Sigmoid colon (tissue), 4 donors: ENCODE measurements around the gene SPPL3.

Experiments
- POLR2A ChIP-seq, 2 donors: fragments of 450-650 bp; IDR thresholded peaks; one replicate each; pipeline ENCODE4 v1.6.1; 2016; ENCODE audit warnings: antibody characterized with exemption in 2 of 2, mild to moderate bottlenecking in 2 of 2, moderate library complexity in 2 of 2
- POLR2AphosphoS5 ChIP-seq, 4 donors: sonication (generic); formaldehyde crosslinking; IDR thresholded peaks; one replicate each; pipeline ENCODE4 v1.6.1; 2017; ENCODE audit warnings: antibody characterized with exemption in 4 of 4
- TF ChIP-seq, protein P1 (sequence below), 4 experiments: fragments of 450-650 bp in 3 of 4; fragments of 200-600 bp in 1 of 4; IDR thresholded peaks; one replicate each; pipeline ENCODE4 v1.5.1; 2016 to 2019; ENCODE audit warnings: antibody characterized with exemption in 4 of 4, mild to moderate bottlenecking in 3 of 4, moderate library complexity in 2 of 4

DNA sequence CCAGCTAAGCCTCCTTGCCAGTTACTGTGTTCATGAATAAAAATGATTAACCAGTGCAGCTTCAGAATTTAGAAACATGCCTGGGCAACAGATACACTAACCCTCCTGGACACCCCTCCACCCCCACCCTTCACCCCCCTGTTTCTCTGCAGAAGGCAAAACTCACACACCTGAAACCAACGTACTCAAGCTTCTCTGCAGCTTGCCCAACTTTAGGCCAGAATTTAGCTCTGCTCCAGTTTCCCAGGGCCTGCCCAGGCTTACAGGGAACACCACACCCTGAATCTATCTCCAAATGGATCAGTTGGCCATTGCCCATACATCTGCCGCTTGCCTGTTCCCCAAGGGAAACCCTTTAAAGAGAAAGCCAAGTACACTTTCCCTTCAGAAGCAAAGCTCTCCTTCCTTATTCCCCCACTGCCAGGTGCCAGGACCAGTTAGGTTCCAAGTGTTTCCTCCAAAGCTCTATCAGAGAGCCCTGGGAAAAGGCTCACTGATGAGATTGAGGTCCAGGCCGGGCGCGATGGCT lies 1.8 kb upstream of the SPPL3 start:
- TF ChIP-seq, protein P1, sequence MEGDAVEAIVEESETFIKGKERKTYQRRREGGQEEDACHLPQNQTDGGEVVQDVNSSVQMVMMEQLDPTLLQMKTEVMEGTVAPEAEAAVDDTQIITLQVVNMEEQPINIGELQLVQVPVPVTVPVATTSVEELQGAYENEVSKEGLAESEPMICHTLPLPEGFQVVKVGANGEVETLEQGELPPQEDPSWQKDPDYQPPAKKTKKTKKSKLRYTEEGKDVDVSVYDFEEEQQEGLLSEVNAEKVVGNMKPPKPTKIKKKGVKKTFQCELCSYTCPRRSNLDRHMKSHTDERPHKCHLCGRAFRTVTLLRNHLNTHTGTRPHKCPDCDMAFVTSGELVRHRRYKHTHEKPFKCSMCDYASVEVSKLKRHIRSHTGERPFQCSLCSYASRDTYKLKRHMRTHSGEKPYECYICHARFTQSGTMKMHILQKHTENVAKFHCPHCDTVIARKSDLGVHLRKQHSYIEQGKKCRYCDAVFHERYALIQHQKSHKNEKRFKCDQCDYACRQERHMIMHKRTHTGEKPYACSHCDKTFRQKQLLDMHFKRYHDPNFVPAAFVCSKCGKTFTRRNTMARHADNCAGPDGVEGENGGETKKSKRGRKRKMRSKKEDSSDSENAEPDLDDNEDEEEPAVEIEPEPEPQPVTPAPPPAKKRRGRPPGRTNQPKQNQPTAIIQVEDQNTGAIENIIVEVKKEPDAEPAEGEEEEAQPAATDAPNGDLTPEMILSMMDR (IDR thresholded peaks at IDR 0.05): no peak
- TF ChIP-seq POLR2AphosphoS5 (IDR thresholded peaks at IDR 0.05) (no peak), POLR2A (IDR thresholded peaks at IDR 0.05) (no peak)
